Astrocyte of the cerebellum (primary cell): ENCODE measurements around the gene MAEA.

Experiments
- DNase-seq: peaks from one replicate; pipeline ENCODE4 v3.0.0-alpha.2; 2011; ENCODE audit warnings: low read depth
- H3K4me3 ChIP-seq: 2 replicates; pipeline ENCODE4 v1.5.1; 2011; ENCODE audit warnings: mild to moderate bottlenecking, low read depth, low read length, moderate library complexity
- in situ Hi-C: cut with HindIII; loops from 2 replicates; pipeline ENCODE4 v1.10.0; 2017; ENCODE audit warnings: low sequenced_read_pairs
- TF ChIP-seq, protein P1 (sequence below): IDR thresholded peaks from 2 replicates; pipeline ENCODE4 v1.5.1; 2012; ENCODE audit warnings: low read length, low read depth, moderate library complexity, mild to moderate bottlenecking; ENCODE audit errors: missing control alignments

The MAEA gene

DNA sequence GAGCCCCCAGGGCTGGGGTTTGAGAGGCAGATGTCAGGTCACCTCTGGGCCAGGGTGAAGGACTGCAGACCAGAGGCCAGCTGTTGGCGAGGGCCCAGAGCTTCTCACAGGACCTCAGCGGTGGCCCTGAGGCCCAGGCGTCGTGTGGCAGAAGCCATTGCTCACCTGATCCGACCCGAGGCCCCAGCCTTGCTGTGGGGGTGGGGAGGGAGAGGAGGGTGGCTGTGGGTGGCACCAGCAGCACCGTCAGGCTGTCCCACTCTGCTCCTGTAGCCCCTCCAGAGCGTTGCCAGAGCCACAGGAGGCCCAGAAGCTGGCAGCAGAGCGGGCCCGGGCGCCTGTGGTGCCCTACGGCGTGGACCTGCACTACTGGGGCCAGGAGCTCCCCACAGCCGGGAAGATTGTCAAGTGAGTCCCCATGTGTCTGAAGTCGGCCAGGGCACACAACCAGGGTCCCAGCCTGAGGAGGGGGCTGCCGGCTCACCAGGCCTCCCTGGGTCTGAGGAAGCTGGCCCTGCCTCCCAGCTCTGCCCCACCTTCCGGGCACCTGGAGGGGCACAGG lies 86.2 kb downstream of the MAEA start:
- TF ChIP-seq, protein P1, sequence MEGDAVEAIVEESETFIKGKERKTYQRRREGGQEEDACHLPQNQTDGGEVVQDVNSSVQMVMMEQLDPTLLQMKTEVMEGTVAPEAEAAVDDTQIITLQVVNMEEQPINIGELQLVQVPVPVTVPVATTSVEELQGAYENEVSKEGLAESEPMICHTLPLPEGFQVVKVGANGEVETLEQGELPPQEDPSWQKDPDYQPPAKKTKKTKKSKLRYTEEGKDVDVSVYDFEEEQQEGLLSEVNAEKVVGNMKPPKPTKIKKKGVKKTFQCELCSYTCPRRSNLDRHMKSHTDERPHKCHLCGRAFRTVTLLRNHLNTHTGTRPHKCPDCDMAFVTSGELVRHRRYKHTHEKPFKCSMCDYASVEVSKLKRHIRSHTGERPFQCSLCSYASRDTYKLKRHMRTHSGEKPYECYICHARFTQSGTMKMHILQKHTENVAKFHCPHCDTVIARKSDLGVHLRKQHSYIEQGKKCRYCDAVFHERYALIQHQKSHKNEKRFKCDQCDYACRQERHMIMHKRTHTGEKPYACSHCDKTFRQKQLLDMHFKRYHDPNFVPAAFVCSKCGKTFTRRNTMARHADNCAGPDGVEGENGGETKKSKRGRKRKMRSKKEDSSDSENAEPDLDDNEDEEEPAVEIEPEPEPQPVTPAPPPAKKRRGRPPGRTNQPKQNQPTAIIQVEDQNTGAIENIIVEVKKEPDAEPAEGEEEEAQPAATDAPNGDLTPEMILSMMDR = no peak
- H3K4me3 ChIP-seq = no peak overlapping the region
- no peak for DNase-seq
- in situ Hi-C loops = no loop called here

DNA sequence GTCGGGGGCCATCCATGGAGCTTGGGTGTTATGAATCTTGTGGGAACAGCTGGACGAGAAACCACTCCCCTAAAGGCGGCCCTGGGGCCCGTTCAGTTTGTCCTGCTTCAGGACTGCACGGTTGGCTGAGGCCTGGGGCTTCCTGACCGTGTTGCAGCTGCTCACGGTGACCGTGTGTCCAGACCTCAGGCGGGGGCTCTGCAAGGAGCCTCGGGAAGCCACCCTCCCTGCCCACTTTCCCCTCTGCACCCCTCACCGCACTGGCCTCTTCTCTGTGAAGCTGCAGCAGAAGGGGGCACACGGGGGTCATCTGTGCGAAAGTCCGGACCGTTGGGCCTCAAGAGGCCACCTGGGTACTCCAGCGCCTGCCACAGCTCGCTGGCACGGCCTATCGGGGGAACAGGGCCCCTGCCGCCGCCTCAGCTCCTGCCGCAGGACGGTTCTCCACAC lies 86.7 kb downstream of the MAEA start:
- no peak for DNase-seq
- TF ChIP-seq, protein P1 = no peak
- no peak overlapping the region for H3K4me3 ChIP-seq
- in situ Hi-C loops = no loop called here

DNA sequence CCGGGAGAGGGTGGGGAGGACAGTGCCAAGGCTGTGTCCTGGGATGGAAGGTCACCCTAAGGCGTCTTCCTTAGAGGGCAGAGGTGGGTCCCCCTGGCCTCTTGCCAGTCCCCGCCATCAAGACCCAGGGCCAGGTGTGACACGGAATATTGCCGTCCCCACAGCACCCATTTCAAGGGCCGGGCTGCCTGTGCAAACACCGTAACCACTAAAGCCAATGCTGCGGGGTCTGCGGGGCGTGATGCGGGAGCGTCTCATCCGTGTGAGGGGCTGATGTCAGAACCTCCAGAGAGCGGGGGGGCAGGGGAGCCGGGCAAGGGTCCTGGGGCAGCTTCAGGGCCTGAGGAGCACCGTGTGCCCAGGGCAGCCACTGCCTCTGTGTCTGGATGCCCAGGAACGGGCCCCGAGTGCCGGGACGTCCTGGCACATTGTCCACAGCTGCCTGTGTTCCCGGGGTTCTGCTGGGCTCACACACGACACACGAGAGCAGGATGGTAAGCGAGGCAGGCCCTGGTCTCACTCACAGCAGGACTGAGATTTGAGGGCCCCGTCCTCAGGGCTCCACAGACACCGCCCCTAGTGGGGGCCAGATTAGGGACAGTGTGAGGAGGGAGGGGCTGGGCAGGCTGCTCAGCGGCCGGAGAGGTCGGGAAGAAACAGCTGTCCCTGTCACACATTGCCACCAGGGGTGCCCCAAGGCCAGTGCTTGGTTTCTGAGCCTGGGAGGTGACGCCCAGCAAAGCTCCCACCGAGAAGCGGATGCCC lies 87.3 kb downstream of the MAEA start:
- in situ Hi-C loops = no loop called here
- TF ChIP-seq, protein P1 = no peak
- no peak for DNase-seq
- H3K4me3 ChIP-seq = no peak overlapping the region

DNA sequence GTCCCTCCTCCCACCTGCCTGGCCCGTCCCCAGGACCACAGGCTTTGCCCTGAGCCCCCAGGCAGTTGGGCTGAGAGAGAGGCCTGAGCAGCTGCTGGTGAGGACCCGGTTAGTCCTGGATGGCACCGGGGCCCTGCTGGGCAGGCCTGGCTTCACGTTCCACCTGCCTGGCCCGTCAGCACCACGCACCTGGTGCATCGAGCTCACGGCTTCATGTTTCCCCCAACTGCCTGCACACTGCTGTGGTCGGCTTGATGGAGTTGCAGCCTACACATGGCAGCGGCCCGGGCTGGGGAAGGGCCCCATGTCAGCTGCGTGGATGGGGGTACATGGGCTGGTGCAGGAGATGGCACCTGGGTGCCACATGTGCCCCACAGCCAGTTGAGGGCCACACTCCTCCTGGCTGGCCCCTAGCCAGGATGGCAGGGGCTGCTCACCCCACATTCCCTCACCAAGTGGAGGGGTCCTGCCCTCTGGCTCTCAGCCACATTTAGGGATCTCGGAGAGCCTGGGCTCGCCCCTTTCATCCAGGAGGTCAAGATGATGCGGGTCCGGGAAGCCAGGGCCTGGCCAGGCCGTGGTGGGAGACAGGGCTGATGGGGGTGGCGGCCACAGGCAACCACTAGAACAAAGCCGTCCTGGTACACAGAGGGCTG lies 88.0 kb downstream of the MAEA start:
- in situ Hi-C loops = no loop called here
- DNase-seq = no peak
- TF ChIP-seq, protein P1 = no peak
- no peak overlapping the region for H3K4me3 ChIP-seq

DNA sequence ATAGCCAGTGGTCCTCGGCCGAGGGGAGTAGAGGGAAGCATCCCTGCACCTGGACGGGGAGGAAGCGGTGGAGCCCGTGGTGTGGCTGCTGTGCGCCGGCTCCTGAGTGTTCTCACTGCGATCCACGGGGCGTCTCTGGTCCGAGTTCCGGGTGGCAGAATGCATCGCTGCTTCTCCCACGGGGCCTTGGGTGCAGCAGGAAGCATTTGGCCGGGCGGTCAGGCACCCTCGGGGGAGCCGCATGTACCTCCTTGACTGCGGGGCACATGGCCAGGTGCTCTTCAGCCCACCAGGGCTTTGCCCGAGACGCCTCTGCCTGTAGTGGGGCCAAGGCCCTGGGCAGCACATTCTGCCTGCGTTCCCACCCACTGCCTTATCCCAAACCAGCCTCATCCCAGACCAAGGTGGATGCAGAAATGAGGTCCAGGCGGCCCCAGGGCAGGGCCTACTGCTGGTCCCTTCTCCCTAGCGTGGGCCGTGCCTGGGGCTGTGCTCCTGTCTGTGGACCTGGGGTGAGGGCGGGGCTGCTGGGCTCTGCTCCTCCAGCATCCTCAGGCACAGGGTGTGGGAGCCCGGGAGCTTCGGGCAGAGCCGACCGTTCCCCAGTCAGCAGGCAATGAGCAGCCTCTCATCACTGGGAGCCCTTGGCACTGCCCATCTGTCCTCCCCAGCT lies 89.0 kb downstream of the MAEA start:
- no peak overlapping the region for H3K4me3 ChIP-seq
- DNase-seq = no peak
- TF ChIP-seq, protein P1 = no peak
- in situ Hi-C loops = no loop called here

DNA sequence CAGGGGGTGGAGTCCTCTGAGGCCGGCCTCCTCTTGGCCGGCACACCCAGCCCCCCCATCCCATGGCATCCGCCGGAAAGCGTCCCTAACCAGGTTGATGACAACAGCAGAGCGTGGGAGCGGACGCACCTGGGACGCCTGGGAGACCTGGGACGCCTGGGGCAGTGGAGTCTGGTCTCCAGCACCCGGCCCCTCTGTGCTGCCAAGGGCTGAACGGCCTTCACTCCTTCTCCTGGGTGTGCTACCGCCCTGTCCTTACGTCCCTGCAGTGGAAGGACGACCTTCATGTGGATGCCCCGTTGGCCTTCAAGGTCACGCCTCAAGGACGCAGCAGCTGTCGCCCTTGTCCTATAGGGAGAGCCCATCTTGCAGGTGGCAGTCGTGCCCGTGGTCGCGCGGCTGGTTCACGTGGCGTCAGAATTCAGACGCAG lies 89.7 kb downstream of the MAEA start:
- in situ Hi-C loops = no loop called here
- no peak overlapping the region for H3K4me3 ChIP-seq
- no peak for DNase-seq
- TF ChIP-seq, protein P1 = no peak
